SK-N-SH (cell line): ENCODE results near the gene KIF5B. TPM values are rescaled to one million over a fixed set of nuclear protein-coding genes. Genes with fewer than 3 reads are reported as not detected.

ENCODE experiments used
- CTCF ChIA-PET: fragments of 300-600, 350-600 bp; formaldehyde crosslinking; extraction: SDS; loops from one replicate; lab custom pipeline; 2021; lab: Yijun Ruan, JAX
- POLR2A ChIA-PET: fragments of 350-600 bp; sonication (Branson Sonifier 250); formaldehyde crosslinking; extraction: SDS; loops from one replicate; lab custom pipeline; 2020; ENCODE audit warnings: antibody characterized with exemption, inconsistent platforms; lab: Yijun Ruan, JAX
- DNase-seq: peaks from one replicate; pipeline ENCODE4 v3.0.0; 2012
- H2AFZ ChIP-seq: fragments of 200-600 bp; sonication (generic); 2 replicates; pipeline ENCODE4 v1.8.1; 2016; ENCODE audit warnings: antibody characterized with exemption, mild to moderate bottlenecking, low read depth
- H3F3A ChIP-seq: fragments of 200-600 bp; sonication (generic); replicated peaks from 2 replicates; pipeline ENCODE3; 2016; ENCODE audit warnings: antibody characterized with exemption, mild to moderate bottlenecking; ENCODE audit not compliant: insufficient read depth
- H3K27ac ChIP-seq, 2 experiments: fragments of 200-500 bp in 1 of 2; fragments of 200-600 bp in 1 of 2; sonication (Bioruptor generic) in 1 of 2; sonication (generic), shearing (Covaris generic) in 1 of 2; 2 replicates each; pipeline versions ENCODE4 v1.5.1 to v1.6.1; 2014 to 2016; ENCODE audit warnings: low read depth in 2 of 2, inconsistent platforms in 1 of 2, low read length in 1 of 2, mild to moderate bottlenecking in 1 of 2, mixed read lengths in 1 of 2
- H3K27me3 ChIP-seq: fragments of 200-600 bp; sonication (generic), shearing (Covaris generic); 2 replicates; pipeline ENCODE4 v1.6.1; 2016; ENCODE audit warnings: mixed run types; ENCODE audit not compliant: insufficient read depth
- H3K36me3 ChIP-seq, 2 experiments: fragments of 200-500 bp in 1 of 2; fragments of 200-600 bp in 1 of 2; sonication (Bioruptor generic) in 1 of 2; sonication (generic) in 1 of 2; replicated peaks in 1 of 2; 2 replicates each; pipeline versions ENCODE3 to v1.5.1; 2014 to 2016; ENCODE audit warnings: low read length in 1 of 2, mild to moderate bottlenecking in 1 of 2; ENCODE audit not compliant: insufficient read depth in 2 of 2, control insufficient read depth in 1 of 2
- H3K4me1 ChIP-seq, 2 experiments: fragments of 200-500 bp in 1 of 2; fragments of 200-600 bp in 1 of 2; sonication (Bioruptor generic) in 1 of 2; sonication (generic), shearing (Covaris generic) in 1 of 2; 2 replicates each; pipeline versions ENCODE4 v1.5.1 to v1.6.1; 2014 to 2016; ENCODE audit warnings: low read depth in 1 of 2, low read length in 1 of 2, mixed run types in 1 of 2; ENCODE audit not compliant: insufficient read depth in 2 of 2, control insufficient read depth in 1 of 2
- H3K4me2 ChIP-seq: fragments of 200-600 bp; sonication (generic), shearing (Covaris generic); 2 replicates; pipeline ENCODE4 v1.6.1; 2017; ENCODE audit warnings: mixed run types
- H3K4me3 ChIP-seq, 2 experiments: fragments of 200-500 bp in 1 of 2; fragments of 200-600 bp in 1 of 2; sonication (Bioruptor generic) in 1 of 2; sonication (generic), shearing (Covaris generic) in 1 of 2; 2 replicates each; pipeline versions ENCODE4 v1.5.1 to v1.8.1; 2014 to 2016; ENCODE audit warnings: low read depth in 2 of 2, inconsistent platforms in 1 of 2, low read length in 1 of 2, mild to moderate bottlenecking in 1 of 2, mixed read lengths in 1 of 2, moderate library complexity in 1 of 2
- H3K79me2 ChIP-seq: fragments of 200-600 bp; sonication (generic); 2 replicates; pipeline ENCODE4 v1.8.1; 2017; ENCODE audit warnings: mild to moderate bottlenecking; ENCODE audit not compliant: insufficient read depth
- H3K9ac ChIP-seq: fragments of 200-600 bp; sonication (generic); 2 replicates; pipeline ENCODE4 v1.6.1; 2017; ENCODE audit warnings: mixed run types
- H3K9me2 ChIP-seq: fragments of 200-600 bp; sonication (generic); 2 replicates; pipeline ENCODE4 v1.6.1; 2017; ENCODE audit warnings: mixed run types
- H3K9me3 ChIP-seq: fragments of 200-600 bp; sonication (generic); 2 replicates; pipeline ENCODE4 v1.6.1; 2017; ENCODE audit warnings: mixed run types, mild to moderate bottlenecking, moderate library complexity
- H4K20me1 ChIP-seq: fragments of 200-600 bp; sonication (generic); 2 replicates; pipeline ENCODE4 v1.6.1; 2017; ENCODE audit warnings: mild to moderate bottlenecking, mixed run types; ENCODE audit not compliant: insufficient read depth
- CHD2 ChIP-seq: fragments of 150-350 bp; IDR thresholded peaks from 2 replicates; pipeline ENCODE4 v1.6.1; 2018; ENCODE audit warnings: low read length; ENCODE audit not compliant: partially characterized antibody
- ELF1 ChIP-seq: IDR thresholded peaks from 2 replicates; pipeline ENCODE4 v1.4.0; 2012
- FOSL2 ChIP-seq: IDR thresholded peaks from 2 replicates; pipeline ENCODE4 v1.4.0; 2012; ENCODE audit warnings: low read depth, mild to moderate bottlenecking, moderate library complexity, borderline replicate concordance
- FOXM1 ChIP-seq: IDR thresholded peaks from 2 replicates; pipeline ENCODE4 v1.4.0; 2012; ENCODE audit warnings: low read depth, mild to moderate bottlenecking
- GATA2 ChIP-seq: sonication (generic); formaldehyde crosslinking; IDR thresholded peaks from 2 replicates; pipeline ENCODE4 v1.5.0; 2020; ENCODE audit warnings: mild to moderate bottlenecking, missing genetic modification reagents
- JUND ChIP-seq: IDR thresholded peaks from 2 replicates; pipeline ENCODE4 v1.4.0; 2012
- MAX ChIP-seq: IDR thresholded peaks from 2 replicates; pipeline ENCODE4 v1.4.0; 2012; ENCODE audit warnings: low read depth
- MEF2A ChIP-seq: IDR thresholded peaks from 2 replicates; pipeline ENCODE4 v1.4.0; 2012; ENCODE audit warnings: low read depth, borderline replicate concordance
- MXI1 ChIP-seq: IDR thresholded peaks from 2 replicates; pipeline ENCODE4 v1.6.1; 2012; ENCODE audit warnings: mild to moderate bottlenecking, low read depth, low read length, improper control_type of control experiment
- RAD21 ChIP-seq: IDR thresholded peaks from 2 replicates; pipeline ENCODE4 v1.6.1; 2012; ENCODE audit warnings: mild to moderate bottlenecking, low read length
- RCOR1 ChIP-seq: fragments of 150-350 bp; IDR thresholded peaks from 2 replicates; pipeline ENCODE4 v1.6.1; 2017; ENCODE audit warnings: antibody characterized with exemption, low read length
- RFX5 ChIP-seq: IDR thresholded peaks from 2 replicates; pipeline ENCODE4 v1.6.1; 2012; ENCODE audit warnings: mild to moderate bottlenecking, improper control_type of control experiment, low read length
- RXRA ChIP-seq: IDR thresholded peaks from 2 replicates; pipeline ENCODE4 v1.4.0; 2012; ENCODE audit warnings: low read depth, mild to moderate bottlenecking, borderline replicate concordance
- SMC3 ChIP-seq: IDR thresholded peaks from 2 replicates; pipeline ENCODE4 v1.6.1; 2012; ENCODE audit warnings: low read depth, low read length, improper control_type of control experiment
- USF2 ChIP-seq: fragments of 150-350 bp; IDR thresholded peaks from 2 replicates; pipeline ENCODE4 v1.6.1; 2017; ENCODE audit warnings: antibody characterized with exemption, low read length, low read depth, borderline replicate concordance
- WGBS: methylation state at CpG from one replicate; pipeline ENCODE4 v1.1.6; 2017; ENCODE audit warnings: low lambda C conversion rate; 5-methylcytosine and 5-hydroxymethylcytosine counted together
- polyA plus RNA-seq, 3 experiments: library from polyadenylated mRNA; depleted of rRNA; stranded (reverse); fragments of >200 nt; gene quantifications; 2 replicates each; pipeline ENCODE4 v1.2.3, GENCODE V29; 2012
- TF ChIP-seq, protein P1 (sequence below): fragments of 200-600 bp; sonication (generic); IDR thresholded peaks from 2 replicates; pipeline ENCODE4 v1.6.1; 2017; ENCODE audit warnings: antibody characterized with exemption, mild to moderate bottlenecking, moderate library complexity

Gene KIF5B
- polyA plus RNA-seq, 1 of the 3 experiments (the other 2 are of a cell fraction), result 15.7 TPM

DNA sequence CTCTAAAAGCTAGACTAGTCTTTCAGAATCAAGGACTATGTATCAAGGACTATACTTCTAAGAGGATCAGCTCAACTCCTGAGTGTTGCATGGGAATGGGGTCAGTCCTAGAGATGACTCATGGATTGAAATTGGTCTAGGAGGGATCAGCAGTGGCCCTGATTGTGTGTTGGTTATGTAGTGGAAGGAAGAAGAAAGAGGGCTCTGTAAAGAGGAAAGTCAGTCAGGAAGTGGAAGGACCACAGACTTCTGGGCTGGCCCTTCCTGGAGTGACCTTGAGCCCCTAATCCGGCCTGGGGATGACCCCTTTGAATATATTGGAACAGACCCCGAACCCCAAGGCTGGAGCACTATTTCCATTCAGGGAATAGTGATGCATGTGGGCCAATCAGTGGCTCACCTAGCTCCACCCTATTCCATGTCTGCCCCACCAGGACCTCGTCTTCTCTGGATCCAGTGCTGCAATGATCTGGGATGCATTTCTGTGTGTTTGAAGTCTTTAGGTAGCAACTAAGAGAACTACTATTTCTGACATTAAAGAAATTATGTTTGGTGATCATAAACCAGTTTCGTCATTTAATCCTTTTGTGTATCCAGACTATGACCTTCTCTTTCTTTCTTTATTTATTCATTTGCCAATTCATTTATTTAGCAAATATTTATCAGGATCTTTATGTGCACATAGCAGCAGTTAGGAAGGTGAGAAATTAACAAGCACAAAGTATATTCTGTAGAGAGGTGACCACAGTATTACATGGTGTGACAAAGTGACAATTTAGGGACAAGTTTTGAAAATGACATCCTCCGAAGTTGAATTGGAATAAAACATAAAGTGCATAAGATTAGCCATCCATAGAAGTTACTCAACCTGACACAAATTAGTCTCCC is 48.6 kb upstream of the KIF5B start:
- WGBS, result 41% methylated on average over 5 of the region's 5 CpGs
- H3K9me2 ChIP-seq, result no peaks in the 10 kb centered on the region
- no peaks in the 10 kb centered on the region for H3K79me2 ChIP-seq
- ChIA-PET CTCF (no interaction called here), POLR2A (interaction anchor here (0.7 kb wide), 1 partner anchor 54 kb away, joined by 3 read pairs; no protein-coding TSS in a partner anchor)
- H3K4me1 ChIP-seq, result peaks cover 0 to 3% of the 10 kb centered on the region in 2 experiments; a peak in 1 of 4 replicates
- DNase-seq, result no peak
- H2AFZ ChIP-seq, result no peak overlapping the region
- no peaks in the 10 kb centered on the region for H3F3A ChIP-seq
- H3K27me3 ChIP-seq, result no peaks in the 10 kb centered on the region
- no peak for TF ChIP-seq RFX5
- TF ChIP-seq MAX, result no peak
- TF ChIP-seq JUND, result no peak
- TF ChIP-seq USF2, result no peak
- H3K4me3 ChIP-seq, result no peak overlapping the region
- no peak overlapping the region for H3K9ac ChIP-seq
- H3K27ac ChIP-seq, result no peak overlapping the region; a peak in 1 of 4 replicates
- H3K9me3 ChIP-seq, result no peaks in the 10 kb centered on the region
- no peaks in the 10 kb centered on the region for H3K36me3 ChIP-seq
- H3K4me2 ChIP-seq, result no peak overlapping the region
- no peaks in the 10 kb centered on the region for H4K20me1 ChIP-seq

GRCh38 chr10:32104181-32104580 is 48.0 kb upstream of the KIF5B start:
- TF ChIP-seq RFX5 (no peak), MAX (no peak), RAD21 (no peak), JUND (no peak), RXRA (no peak), ELF1 (no peak)
- H2AFZ ChIP-seq, result no peak overlapping the region
- 35% methylated on average over 3 of the region's 3 CpGs for WGBS
- no peak overlapping the region; a peak in 1 of 4 replicates for H3K27ac ChIP-seq
- no peaks in the 10 kb centered on the region for H3K27me3 ChIP-seq
- ChIA-PET POLR2A (interaction anchor here (0.7 kb wide), 1 partner anchor 54 kb away, joined by 3 read pairs; no protein-coding TSS in a partner anchor), CTCF (no interaction called here)
- no peaks in the 10 kb centered on the region for H3K9me2 ChIP-seq
- DNase-seq, result no peak
- peaks cover 0 to 3% of the 10 kb centered on the region in 2 experiments; a peak in 1 of 4 replicates for H3K4me1 ChIP-seq
- no peaks in the 10 kb centered on the region for H3K36me3 ChIP-seq
- no peaks in the 10 kb centered on the region for H3K9me3 ChIP-seq
- no peaks in the 10 kb centered on the region for H4K20me1 ChIP-seq
- no peak overlapping the region for H3K9ac ChIP-seq
- H3K4me3 ChIP-seq, result no peak overlapping the region
- no peaks in the 10 kb centered on the region for H3F3A ChIP-seq
- H3K79me2 ChIP-seq, result no peaks in the 10 kb centered on the region
- no peak overlapping the region for H3K4me2 ChIP-seq

DNA sequence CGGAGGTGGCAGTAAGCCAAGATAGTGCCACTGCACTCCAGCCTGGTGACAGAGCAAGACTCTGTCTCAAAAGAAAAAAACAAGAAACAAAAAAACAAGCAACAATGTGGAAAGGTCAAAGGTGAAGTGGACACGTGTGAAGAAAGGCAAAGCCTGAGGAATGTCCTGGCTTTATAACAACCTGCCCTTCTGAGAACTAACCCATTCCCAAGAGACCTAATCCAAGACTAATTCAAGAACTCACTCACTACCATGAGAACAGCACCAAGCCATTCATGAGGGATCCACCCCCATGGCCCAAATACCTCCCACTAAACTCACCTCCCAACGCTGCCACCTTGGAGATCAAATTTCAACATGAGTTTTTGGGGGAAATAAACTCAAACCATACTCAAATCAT is 47.5 kb upstream of the KIF5B start:
- no peaks in the 10 kb centered on the region for H3K79me2 ChIP-seq
- H3K9me3 ChIP-seq, result no peaks in the 10 kb centered on the region
- H3F3A ChIP-seq, result no peaks in the 10 kb centered on the region
- WGBS, result 62% methylated on average over 3 of the region's 3 CpGs
- no peak overlapping the region for H3K9ac ChIP-seq
- TF ChIP-seq MXI1 (no peak), GATA2 (CRISPR knock-in tag) (no peak), USF2 (no peak), MEF2A (no peak), CHD2 (no peak), FOSL2 (no peak), SMC3 (no peak), RCOR1 (no peak), FOXM1 (no peak)
- TF ChIP-seq, protein P1, sequence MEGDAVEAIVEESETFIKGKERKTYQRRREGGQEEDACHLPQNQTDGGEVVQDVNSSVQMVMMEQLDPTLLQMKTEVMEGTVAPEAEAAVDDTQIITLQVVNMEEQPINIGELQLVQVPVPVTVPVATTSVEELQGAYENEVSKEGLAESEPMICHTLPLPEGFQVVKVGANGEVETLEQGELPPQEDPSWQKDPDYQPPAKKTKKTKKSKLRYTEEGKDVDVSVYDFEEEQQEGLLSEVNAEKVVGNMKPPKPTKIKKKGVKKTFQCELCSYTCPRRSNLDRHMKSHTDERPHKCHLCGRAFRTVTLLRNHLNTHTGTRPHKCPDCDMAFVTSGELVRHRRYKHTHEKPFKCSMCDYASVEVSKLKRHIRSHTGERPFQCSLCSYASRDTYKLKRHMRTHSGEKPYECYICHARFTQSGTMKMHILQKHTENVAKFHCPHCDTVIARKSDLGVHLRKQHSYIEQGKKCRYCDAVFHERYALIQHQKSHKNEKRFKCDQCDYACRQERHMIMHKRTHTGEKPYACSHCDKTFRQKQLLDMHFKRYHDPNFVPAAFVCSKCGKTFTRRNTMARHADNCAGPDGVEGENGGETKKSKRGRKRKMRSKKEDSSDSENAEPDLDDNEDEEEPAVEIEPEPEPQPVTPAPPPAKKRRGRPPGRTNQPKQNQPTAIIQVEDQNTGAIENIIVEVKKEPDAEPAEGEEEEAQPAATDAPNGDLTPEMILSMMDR, result no peak
- peaks cover 0 to 3% of the 10 kb centered on the region in 2 experiments; a peak in 1 of 4 replicates for H3K4me1 ChIP-seq
- no peak overlapping the region for H3K27ac ChIP-seq
- no peak overlapping the region for H3K4me2 ChIP-seq
- H3K27me3 ChIP-seq, result no peaks in the 10 kb centered on the region
- H3K36me3 ChIP-seq, result no peaks in the 10 kb centered on the region
- no peak for DNase-seq
- ChIA-PET CTCF (no interaction called here), POLR2A (no interaction called here)
- H2AFZ ChIP-seq, result no peak overlapping the region
- H3K4me3 ChIP-seq, result no peak overlapping the region
- H3K9me2 ChIP-seq, result no peaks in the 10 kb centered on the region
- no peaks in the 10 kb centered on the region for H4K20me1 ChIP-seq
